ENCODE measurements around the gene FRMD4A.

DNA sequence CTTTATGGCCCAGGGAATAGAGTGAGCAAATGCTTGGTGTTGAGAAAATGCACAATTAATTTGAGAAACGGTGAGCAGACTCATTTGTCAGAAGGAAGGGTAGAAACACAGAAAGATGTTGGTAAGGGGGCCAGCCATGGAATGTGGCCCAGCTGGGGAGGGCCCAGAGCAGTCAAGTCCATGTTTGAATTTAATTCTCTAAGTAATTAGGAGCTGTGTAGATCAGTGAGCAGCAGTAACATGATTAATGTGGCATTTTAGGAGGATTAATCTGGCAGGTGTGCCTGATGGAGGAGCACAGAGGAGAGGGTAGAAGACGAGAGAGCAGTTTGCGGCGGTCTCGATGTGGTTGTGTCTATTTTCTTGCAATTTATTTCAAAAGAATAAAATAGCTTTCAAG, 218.7 kb downstream of the FRMD4A start:
- TF ChIP-seq SUZ12 (IDR thresholded peaks at IDR 0.05), result no peak
- TF ChIP-seq SP1 (IDR thresholded peaks at IDR 0.05), result no peak
- no peak for TF ChIP-seq LEF1 (IDR thresholded peaks at IDR 0.05; ENCODE audit: borderline replicate concordance)
- no peak for TF ChIP-seq NFRKB (IDR thresholded peaks at IDR 0.05)
- no peak for TF ChIP-seq FOXA1 (IDR thresholded peaks at IDR 0.05)
- TF ChIP-seq FOXM1 (IDR thresholded peaks at IDR 0.05; ENCODE audit: borderline replicate concordance), result no peak
- no peak for TF ChIP-seq BHLHE40 (IDR thresholded peaks at IDR 0.05; ENCODE audit: borderline replicate concordance)
- no peak for TF ChIP-seq L3MBTL2 (conservative IDR thresholded peaks at IDR 0.05)
- TF ChIP-seq, protein P1, sequence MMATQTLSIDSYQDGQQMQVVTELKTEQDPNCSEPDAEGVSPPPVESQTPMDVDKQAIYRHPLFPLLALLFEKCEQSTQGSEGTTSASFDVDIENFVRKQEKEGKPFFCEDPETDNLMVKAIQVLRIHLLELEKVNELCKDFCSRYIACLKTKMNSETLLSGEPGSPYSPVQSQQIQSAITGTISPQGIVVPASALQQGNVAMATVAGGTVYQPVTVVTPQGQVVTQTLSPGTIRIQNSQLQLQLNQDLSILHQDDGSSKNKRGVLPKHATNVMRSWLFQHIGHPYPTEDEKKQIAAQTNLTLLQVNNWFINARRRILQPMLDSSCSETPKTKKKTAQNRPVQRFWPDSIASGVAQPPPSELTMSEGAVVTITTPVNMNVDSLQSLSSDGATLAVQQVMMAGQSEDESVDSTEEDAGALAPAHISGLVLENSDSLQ (IDR thresholded peaks at IDR 0.05), result no peak
